HG02759 (cell line): ENCODE data around the gene LRTM2.

Experiments used
- ATAC-seq: cut with Tn5 transposase; IDR thresholded peaks from one replicate; pipeline ENCODE4 v1.9.1; 2021; ENCODE audit warnings: mild to moderate bottlenecking, moderate library complexity; ENCODE audit not compliant: unreplicated experiment

LRTM2 gene

DNA sequence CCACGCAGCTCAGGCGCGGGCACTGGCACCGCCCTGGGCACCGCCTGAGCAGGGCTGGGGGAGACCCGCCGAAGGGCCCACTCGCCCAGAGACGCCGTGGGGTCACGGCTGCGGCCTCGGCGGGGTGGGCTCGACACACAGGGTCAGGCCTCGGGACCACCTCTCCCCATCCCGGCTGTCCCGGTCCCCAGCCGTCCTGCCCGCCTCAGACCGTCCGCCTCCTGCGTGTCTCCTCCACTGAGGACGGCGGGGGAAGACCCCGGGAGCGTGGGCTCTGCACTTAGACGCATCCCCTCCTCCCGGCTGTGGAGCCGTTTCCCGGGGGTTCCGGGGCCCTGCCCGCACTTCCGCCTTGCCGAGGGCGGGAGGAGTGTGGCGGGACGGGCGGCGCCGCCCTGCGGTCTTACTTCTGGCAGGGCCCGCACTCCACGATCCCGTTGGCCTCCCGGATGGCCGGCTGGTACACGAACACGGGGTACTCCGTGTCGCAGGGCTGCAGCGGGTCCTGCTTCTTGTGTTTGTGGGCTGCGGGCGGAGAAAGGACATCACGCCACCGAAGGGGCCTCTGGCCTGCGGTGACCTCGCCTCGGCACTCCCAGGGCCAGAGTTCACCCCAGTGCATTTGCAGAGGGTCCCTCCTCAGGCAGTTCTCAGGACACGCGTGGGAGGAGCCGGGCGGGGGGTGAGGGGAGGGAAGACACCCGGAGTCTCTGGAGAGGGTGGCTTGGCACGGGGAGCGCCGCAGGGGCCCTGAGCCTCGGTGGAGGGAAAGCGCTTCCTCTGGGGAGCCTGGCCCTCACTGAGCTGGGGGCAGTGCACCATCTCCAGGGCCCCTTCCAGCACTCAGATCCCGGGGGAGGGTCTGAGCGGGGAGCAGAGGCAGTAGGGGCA lies 23.1 kb upstream of the LRTM2 start:
- peak; percentile 27 for ATAC-seq

DNA sequence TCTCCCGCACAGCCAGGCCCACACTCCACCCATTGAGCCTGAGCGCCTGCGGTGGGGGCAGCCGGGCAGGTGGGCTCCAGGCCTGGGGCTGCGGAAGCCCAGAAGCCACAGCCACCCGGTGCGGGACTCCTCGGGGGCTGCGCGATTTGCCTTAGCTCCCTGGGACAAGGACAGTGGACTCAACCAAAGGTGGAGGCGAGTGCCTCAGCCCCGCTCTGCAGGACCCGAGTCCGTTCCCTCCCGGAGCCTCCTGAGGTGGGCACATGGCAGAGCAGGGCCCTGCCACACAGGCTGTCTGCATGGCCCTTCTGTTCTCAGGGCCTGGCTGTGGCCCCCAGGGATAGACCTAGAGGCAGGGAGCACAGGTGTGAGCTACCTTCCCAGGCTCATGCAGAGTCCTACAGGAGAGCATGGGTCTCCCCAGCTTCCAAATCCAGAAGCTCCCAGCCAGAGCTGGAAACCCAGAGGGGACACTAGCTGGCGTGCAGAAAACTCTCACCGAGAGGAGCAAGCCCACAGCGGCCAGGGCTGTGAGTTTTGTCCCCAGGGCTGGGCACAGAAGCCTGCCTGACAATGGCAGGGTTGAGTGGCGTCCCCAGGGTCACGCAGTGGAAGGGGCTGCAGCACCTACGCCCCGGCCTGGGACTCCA lies 22.2 kb upstream of the LRTM2 start:
- no peak for ATAC-seq

DNA sequence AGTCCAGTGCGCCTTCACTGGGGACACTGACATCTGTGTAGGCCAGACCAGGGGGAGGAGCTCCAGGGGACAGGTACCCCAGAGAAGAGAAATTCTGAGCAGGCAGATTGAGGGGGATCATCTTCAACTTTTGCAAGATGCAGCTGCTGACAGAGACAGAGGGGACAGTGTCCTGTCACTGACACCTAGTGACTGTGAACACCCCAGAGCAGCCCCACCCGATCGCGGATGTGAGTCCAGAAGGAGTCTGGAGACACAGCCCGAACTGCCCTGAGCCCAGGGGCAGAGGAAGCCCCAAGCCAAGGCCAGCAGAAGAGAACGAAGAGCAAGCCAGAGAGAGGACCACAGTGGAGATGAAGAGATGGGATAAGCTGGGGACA lies 21.7 kb upstream of the LRTM2 start:
- ATAC-seq: no peak

DNA sequence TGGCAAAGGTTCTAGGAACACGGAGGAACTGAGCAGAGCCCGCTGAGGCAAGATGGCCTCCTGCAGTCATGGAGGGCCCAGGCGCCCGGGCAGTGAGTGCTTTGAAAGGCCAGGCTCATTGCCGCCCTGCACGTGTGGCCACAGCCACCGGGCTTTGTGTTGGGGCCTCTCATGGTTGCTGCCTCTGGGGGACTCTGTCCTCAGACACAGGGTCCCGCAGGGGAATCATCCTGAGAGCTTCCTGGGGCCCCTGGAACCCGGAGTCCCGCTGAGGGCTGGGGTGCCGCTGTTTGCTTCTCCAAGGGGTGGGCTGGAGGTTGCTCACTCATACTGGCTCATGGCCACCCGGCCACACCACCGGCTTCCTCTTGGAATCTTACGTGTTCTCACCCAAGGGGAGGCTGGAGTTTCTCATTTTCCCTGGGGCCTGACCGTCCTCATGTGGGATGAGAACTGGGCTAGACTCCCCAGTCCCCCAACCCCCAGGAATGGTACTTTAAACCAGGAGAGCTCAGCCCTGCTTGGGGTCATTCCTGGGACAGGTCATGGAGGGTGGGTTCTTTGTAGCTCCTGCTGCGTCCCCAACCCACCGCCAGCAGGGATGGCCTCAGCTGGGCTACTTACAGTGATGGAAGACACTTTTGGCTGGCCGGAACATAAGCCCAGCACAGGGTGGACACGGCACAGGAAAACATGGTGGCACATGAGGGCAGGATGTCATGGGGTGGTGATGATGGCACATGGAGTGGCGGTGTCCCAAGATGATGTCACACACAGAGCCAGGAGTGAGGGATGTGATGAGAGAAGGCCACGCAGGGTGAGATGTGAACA lies 21.1 kb upstream of the LRTM2 start:
- no peak for ATAC-seq

DNA sequence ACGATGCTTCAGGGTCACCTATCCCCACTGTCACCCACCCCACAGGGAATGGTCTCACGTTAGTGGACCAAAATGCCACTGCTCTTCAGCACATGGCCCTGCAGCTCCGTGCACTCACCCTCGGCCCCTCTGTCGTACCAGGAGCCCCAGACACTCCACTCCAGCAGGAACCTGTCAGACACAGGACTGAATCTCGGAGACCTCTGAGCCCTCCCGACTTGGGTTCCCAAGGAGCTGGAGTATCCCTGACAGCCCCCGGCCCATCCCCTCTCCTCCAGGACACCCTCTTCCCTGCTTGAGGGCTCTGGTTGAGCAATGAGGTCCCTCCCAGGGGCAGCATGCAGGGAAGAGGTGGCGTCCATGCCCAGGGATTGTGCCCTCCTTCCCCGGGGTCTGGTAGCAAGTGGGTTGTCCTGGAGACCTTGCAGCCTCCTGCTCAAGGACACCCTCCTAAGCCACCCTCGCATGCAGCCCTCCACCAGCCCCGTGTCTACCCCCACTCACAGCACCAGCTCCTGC lies 20.4 kb upstream of the LRTM2 start:
- ATAC-seq: no peak

DNA sequence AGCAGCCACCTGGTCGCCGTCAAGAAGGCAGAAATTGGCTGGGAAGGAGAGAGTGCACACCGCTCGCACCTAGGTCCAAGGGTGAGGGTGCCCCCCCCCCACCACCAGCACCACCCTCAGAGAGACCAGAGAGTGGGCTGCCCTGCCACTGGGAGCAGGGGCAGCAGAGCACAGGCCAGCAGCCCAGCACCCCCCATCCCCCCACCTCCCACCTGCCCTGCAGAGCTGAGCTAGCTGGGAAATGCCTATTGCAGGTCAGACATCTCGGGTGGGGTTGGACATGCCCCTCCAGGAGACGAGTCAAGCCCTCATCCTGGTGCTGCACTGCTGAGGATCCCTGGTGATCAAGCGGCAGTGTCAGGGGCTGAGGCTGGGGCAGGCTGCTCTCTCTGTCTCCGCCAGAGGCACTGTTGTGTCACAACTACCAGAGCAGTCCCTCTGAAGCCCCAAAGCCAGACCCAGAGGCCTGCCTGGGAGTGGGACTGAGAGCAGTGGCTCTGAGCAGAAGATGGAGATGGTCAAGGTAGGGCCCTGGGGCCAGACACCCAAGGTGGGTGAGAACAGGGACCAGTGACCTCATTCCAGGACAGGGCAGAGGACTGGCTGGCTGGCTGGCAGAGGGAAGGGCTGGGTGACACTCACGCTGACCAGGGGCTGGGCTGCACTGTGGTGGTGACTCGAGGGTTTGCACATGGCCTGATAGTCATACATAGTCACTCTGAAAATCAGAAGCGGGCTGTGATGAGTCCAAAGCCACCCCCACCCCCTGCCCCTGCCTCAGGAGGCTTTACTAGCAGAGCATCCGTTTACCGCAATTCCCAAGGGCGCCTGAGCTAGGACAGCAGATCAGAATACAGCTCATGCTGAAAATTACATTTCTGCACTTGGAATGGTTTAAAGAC lies 19.7 kb upstream of the LRTM2 start:
- no peak for ATAC-seq

DNA sequence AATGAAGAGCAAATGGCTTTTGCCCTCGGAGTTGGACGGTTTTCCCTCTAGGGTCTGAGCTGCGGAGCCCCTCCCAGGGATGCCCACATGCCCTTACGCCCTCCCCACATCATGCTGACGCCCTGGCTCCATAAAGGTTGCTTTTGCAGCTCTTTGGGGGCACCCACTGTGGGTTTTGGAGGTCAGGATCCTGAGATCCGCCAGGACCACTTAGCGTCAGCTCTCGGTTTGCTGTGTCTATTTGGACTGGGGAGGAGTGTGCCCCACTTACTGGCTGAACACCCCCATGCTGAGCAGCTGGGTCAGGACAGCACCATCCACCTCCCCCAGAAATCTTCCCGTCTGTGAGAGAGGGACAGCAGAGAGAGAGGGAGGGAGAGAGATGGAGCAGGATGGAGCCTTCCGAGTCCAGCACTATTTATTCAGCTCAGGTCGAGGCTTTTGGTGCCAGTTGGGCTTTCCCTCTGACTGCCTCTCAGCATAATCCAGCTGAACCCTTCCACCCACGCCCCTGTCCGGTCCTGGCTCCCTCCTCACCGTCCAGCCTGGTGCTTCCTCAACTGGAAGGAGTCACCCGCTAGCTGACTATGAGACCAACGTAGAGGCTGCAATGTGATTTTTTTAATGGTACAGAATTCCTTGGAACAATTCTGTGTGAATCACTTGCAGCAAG lies 18.9 kb upstream of the LRTM2 start:
- ATAC-seq: no peak

DNA sequence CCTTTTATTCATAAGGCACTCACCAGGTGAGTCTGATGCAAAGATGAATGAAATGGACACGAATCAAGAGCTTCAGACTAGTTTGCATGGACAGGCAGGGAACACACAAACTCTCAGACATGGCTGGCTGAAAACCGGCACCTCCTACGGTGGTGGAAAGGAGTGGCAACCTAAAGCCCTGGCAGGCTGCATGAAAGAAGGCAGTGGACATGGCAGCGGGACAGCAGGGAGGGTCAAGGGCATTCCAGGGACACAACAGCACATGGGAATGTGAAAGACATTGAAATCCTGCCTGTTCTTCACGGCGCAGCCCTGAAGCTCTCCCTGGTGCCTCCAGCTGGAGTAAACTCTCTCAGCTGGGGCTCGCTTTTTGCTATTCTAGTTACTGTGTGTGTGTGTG lies 16.6 kb upstream of the LRTM2 start:
- ATAC-seq: no peak

DNA sequence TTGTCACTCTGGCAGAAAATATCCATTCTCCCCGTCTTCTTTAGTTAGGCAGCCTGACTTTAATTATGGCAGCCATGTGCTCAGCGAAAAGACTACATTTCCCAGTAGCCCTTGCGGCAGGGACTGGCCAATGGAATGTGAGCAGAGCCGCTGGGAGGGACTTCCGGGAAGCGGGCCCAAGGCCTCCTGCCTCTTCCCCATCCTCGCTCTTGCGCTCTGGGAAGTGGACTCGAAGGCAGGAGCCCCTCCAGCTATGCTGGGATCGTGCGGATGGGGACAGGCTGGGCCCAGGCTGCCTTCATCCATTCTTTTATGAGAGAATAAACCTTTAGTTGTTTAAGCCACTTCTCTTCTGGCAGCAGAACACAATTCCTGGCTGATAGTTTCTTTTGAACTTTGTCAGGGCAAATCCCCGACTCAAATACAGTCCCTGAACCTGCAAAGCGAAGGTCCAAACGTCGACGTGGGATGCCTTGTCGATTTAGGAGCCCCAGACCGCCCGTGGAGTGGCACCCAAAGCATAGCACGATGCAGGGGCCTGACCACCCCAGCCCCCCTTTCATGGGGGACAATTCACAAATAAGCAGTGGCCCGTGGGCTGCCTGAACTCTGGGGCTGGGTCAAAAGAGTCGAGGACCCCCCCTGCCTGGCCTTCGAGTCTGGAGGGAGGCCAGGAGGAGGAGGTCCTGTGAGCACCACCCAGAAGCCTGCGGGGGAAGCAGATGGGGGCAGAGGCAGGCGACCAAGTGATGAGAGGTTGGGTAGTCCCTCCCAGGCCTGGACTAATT lies 15.6 kb upstream of the LRTM2 start:
- ATAC-seq: peak; percentile 91

DNA sequence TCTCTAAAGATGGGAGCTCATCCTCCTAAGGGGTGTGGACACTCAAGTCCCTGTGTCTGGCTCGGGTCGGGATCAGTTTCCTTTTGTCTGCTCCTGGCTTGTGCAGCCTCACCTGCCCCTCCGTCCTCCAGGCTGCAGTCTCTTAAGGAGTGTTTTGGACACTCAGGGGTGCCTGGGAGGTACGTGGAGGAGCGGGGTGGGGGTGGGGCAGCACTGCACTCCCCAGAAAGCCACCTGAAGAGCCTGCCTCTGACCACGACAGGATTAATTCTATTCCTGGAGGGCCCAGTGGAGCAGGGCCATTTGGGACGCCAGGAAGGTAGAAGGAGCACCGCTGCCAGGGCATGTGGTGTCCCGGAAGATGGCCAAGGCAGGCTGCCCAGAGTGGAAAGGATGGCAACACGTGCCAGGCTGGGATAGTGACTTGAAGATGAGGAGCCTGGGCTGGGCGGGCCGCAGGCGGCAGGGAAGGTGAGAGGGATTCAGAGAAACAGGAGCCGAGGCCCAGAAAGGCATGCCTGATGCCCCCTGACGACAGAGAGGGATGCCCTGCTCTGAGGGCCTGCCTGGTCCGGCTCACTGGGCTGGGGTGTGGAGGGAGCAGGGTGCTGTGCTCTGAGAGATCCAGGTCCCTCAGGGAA lies 14.8 kb upstream of the LRTM2 start:
- ATAC-seq: no peak

DNA sequence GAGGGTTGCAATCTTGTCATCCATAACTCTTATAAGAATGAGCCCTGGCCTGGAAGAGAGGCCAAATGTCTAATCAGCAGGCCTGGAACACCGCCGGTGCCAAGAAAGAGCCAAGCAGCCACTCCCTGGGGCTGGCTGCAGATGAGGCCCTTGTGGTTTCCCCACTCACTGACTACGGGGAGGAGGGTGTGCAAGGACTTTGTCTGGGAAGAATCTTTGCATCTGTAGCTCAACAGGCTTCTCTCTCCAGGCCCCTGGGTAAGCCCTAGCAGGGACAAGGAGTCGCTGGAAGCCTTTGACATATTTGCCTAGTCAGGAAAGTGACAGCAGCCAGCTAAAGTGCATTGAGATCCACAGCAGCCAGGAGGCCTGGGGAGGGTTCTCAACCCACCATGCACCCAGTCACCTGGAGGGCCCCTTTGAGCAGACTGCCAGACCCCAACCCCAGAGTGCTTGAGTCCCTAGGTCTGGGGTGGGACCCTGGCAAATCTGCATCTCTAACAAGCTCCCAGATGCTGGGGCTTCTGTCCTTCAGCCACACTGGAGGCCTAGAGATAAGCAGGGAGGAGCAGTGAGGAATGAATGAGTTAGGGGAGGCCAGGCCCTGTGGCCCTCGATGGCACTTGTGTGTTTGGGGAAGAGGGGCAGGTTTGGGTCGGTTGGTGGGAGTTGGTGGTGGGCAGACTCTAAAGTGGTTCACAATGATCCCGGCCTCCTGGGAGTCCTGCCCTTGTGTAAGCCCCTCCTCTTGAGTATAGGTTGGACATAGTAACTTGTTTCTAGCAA lies 13.9 kb upstream of the LRTM2 start:
- no peak for ATAC-seq

DNA sequence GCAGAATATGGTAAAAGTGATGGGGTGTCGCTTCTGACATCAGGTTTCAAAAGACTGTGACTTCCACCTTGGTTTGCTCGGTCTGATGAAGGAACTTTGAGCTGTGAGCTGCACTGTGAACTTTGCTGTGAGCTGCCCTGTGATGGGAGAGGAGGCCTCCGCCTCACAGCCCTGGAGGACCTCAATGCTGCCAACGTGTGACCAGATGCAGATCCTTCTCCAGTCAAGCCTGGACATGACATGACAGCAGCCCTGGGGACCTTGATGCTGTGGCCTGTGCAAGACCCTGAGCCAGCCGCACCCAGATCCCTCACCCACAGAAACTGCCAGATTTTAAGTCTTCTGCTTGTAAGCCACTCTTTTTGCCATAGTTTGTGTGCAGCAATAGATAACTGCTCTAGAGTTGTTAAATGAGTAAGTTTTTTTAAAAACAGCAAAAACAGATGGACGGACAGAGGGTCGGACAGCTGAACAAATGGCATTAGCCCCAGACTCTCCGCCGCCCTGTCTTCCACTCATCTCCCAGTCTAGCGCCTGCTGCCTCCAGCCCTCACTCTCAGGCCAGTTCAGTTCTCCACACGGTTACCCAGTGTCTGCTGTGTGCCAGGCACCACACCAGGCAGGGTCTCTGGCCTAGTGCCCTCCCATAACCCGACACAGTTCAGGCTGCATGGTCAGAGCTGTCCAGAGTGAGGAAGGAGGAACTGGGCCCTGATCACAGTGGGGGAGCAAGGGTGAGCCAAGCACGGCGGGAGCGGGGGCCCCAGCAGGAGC lies 13.1 kb upstream of the LRTM2 start:
- ATAC-seq: no peak

DNA sequence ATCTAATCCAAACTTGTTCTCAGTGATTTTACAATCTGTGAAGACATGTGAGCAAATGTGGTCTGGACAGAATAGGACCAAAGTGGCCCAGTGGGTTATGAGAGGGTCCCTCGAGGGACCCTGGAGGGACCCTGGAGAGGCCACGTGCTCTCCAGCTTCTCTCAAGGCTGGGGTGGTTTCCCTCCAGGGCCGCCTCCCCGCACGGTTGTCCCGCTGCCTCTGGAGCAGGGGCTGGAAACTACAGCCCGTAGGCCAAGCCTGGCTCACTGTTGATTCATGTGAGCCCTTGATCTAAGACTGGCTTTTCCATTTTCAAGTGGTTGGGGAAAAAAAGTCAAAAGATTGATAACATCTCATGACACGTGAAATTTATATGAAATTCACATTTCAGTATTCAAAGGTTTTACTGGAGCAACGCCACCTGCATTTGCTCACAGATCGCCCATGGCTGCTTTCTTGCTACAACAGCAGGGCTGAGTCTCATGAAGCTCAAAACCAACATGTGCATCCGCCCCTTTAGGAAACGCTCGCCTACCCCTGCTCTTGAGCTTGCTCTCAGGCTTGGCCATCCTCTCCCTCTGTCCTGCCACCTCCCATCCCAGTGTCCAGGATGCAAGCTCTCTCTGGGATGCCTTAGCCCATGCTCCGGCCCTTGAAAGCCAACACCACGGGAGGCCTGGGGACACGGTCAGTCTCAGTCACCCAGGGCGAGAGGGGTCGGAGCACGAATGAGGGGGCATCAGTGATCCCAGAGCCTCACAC lies 12.1 kb upstream of the LRTM2 start:
- no peak for ATAC-seq

DNA sequence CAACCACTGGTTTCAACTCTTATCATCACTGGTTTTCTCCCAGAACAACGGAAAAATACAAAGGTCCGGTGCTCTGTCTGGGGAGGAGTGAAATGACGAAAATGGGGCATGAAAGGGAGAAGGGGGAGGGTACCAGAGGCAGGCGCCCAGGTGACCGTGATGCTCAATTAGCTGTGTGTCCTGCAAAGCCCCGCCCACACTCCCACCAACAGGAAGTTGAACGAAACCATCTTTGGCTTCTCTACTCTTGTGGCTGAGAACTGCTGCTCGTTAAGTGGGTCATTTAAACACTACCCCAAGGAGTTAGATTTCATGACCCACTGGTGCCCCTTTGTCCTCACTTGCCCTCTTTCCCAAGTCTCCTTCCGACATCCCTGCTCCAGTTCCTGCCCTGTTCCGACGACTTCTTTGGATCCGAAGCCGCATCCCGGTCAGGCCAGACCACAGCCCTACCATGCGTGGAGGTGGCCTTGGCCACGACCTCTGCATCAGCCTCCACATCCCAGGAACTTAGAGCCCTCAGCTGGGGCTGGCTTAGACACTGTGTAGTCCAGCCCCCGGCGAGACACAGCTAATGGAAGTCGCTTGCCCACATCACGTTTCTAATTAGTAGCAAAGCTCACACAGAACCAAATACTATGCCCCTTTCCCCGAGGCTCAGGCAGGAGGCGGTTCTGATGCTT lies 11.4 kb upstream of the LRTM2 start:
- ATAC-seq: no peak

DNA sequence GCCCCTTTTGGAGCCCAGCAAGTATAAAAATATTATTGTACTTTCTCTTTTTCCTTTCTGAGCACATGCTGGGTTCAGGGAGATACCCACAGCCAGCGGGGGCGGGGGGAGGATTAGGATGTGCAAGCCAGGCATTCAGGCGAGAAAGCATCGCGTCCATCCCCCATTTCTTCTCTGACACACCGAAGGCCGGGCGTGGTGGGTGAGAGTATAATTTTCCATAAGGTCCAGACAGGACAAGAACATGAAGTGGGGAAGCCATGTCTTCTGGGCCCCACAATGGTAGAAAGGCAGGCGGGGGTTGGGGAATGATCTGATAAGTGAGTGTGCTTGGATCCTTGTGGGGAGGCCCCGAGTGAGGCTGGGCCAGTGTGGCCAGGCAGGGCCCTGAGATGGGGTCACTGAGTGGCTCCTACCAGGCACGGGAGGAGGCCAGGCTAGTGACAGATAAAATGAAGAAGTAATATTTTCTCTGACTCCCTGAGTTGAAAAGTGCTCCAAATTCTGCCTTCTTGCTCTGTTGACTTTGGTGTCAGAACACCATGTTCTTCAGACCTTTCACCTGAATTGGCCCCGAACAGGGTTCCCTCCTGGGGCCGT lies 10.7 kb upstream of the LRTM2 start:
- ATAC-seq: no peak
